ENCODE results near the gene CYTH2.

DNA sequence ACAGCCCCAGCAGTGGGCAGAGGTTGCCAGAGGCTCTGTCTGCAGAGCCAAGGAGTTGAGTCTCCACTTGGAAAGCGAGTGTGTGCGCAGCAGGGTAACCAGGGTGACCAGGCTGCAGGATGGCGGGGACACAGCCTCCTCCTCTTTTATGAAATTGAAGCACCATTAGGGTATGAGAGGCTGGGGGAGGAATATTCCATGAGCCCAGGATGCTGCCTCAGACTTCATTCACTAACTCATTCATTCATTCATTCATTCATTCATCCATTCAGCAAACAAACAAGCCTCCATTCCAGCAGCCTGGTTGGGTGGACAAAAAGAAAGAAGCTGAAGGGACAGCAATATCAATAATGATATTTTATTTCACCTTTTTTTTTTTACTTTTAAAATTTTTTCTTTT, 49.0 kb downstream of the CYTH2 start:
- TF ChIP-seq, protein P1, sequence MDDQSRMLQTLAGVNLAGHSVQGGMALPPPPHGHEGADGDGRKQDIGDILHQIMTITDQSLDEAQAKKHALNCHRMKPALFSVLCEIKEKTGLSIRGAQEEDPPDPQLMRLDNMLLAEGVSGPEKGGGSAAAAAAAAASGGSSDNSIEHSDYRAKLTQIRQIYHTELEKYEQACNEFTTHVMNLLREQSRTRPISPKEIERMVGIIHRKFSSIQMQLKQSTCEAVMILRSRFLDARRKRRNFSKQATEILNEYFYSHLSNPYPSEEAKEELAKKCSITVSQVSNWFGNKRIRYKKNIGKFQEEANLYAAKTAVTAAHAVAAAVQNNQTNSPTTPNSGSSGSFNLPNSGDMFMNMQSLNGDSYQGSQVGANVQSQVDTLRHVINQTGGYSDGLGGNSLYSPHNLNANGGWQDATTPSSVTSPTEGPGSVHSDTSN (IDR thresholded peaks at IDR 0.05) = no peak
- TF ChIP-seq MYC (IDR thresholded peaks at IDR 0.05; ENCODE audit: borderline replicate concordance, low read length) (no peak), MAZ (IDR thresholded peaks at IDR 0.05; ENCODE audit: borderline replicate concordance, low read depth, low read length) (no peak), NFE2L2 (conservative IDR thresholded peaks at IDR 0.05; ENCODE audit: low read length) (no peak), POLR2A (IDR thresholded peaks at IDR 0.05; ENCODE audit: low read length) (no peak), KDM5A (IDR thresholded peaks at IDR 0.05) (no peak)

Data from A549 (cell line).